HG02943 (cell line): ENCODE measurements around the gene MAD2L1BP.

ENCODE experiments used
- ATAC-seq: cut with Tn5 transposase; IDR thresholded peaks from one replicate; pipeline ENCODE4 v1.9.1; 2021; ENCODE audit warnings: mild to moderate bottlenecking, low read depth, moderate library complexity; ENCODE audit not compliant: unreplicated experiment

Gene MAD2L1BP

GRCh38 chr6:43665376-43665775, 29.7 kb downstream of the MAD2L1BP start:
- no peak for ATAC-seq

- ATAC-seq, result no peak
These were observed 30.7 kb downstream of the MAD2L1BP start for GRCh38 chr6:43666196-43666920.

GRCh38 chr6:43667245-43668150, 31.9 kb downstream of the MAD2L1BP start:
- no peak for ATAC-seq

- ATAC-seq, result no peak
These were observed 32.8 kb downstream of the MAD2L1BP start for GRCh38 chr6:43668151-43669028.

- no peak for ATAC-seq
These were observed 33.6 kb downstream of the MAD2L1BP start for GRCh38 chr6:43669050-43669921.

GRCh38 chr6:43669922-43670622, 34.4 kb downstream of the MAD2L1BP start:
- no peak for ATAC-seq

GRCh38 chr6:43670623-43670986, 35.0 kb downstream of the MAD2L1BP start:
- ATAC-seq, result no peak

GRCh38 chr6:43671011-43671800, 35.6 kb downstream of the MAD2L1BP start:
- ATAC-seq, result no peak

GRCh38 chr6:43671801-43672690, 36.4 kb downstream of the MAD2L1BP start:
- ATAC-seq, result no peak

GRCh38 chr6:43673444-43674084, 37.9 kb downstream of the MAD2L1BP start:
- ATAC-seq, result no peak

- no peak for ATAC-seq
These were observed 38.7 kb downstream of the MAD2L1BP start for GRCh38 chr6:43674291-43674690.

- ATAC-seq, result no peak
These were observed 39.3 kb downstream of the MAD2L1BP start for GRCh38 chr6:43674921-43675320.

- ATAC-seq, result no peak
These were observed 41.4 kb downstream of the MAD2L1BP start for GRCh38 chr6:43676962-43677606.

- no peak for ATAC-seq
These were observed 42.1 kb downstream of the MAD2L1BP start for GRCh38 chr6:43677759-43678158.

GRCh38 chr6:43678341-43678740, 42.7 kb downstream of the MAD2L1BP start:
- ATAC-seq, result no peak

GRCh38 chr6:43679057-43679456, 43.4 kb downstream of the MAD2L1BP start:
- no peak for ATAC-seq
